Heart left ventricle (tissue), 16 donors: Measurements from ENCODE around the gene EFHD2. TPM values are rescaled to one million over a fixed set of nuclear protein-coding genes. Genes with fewer than 3 reads are reported as not detected.
"Not testable (repeated sequence)": the region's sequence is repeated elsewhere in the genome, so short reads cannot be mapped to it uniquely, and the experiment has no call there.

Experiments
- ATAC-seq, 4 donors: fragments of 200-7000 bp; cut with Tn5 transposase; one replicate each; pipeline ENCODE4 v1.9.1; 2020 to 2022; ENCODE audit warnings: moderate library complexity in 4 of 4, mild to moderate bottlenecking in 3 of 4, moderate number of reproducible peaks in 1 of 4
- DNase-seq, 5 donors: peaks; one replicate each; pipeline ENCODE4 v3.0.0-alpha.2; 2020
- H3K27ac ChIP-seq, 12 donors: fragments of 200-600 bp; sonication (generic) in 4 of 12; one replicate each; pipeline versions ENCODE4 v1.5.0 to v1.8.0; 2016 to 2022; ENCODE audit warnings: mild to moderate bottlenecking in 2 of 12
- H3K27me3 ChIP-seq, 9 donors: fragments of 200-600 bp; sonication (generic) in 2 of 9; one replicate each; pipeline versions ENCODE4 v1.5.1 to v1.8.0; 2016 to 2022; ENCODE audit warnings: mild to moderate bottlenecking in 3 of 9
- H3K36me3 ChIP-seq, 9 donors: fragments of 200-600 bp; sonication (generic) in 2 of 9; one replicate each; pipeline versions ENCODE4 v1.5.0 to v1.8.0; 2018 to 2022; ENCODE audit warnings: mild to moderate bottlenecking in 2 of 9
- H3K4me1 ChIP-seq, 12 donors: fragments of 200-600 bp; sonication (generic) in 4 of 12; one replicate each; pipeline versions ENCODE4 v1.5.0 to v1.8.0; 2016 to 2022; ENCODE audit warnings: mild to moderate bottlenecking in 3 of 12
- H3K4me3 ChIP-seq, 12 donors: fragments of 200-600 bp; sonication (generic) in 4 of 12; one replicate each; pipeline versions ENCODE4 v1.5.0 to v1.8.0; 2017 to 2022; ENCODE audit warnings: mild to moderate bottlenecking in 9 of 12, moderate library complexity in 4 of 12
- H3K9me3 ChIP-seq, 12 donors: fragments of 200-600 bp; sonication (generic) in 4 of 12; one replicate each; pipeline versions ENCODE4 v1.5.0 to v1.8.0; 2016 to 2022; ENCODE audit warnings: mild to moderate bottlenecking in 1 of 12
- CTCF ChIP-seq, 12 donors: fragments of 200-600 bp; sonication (generic) in 4 of 12; IDR thresholded peaks; one replicate each; pipeline versions ENCODE4 v1.5.0 to v1.8.0; 2018 to 2022; ENCODE audit warnings: antibody characterized with exemption in 12 of 12, mild to moderate bottlenecking in 5 of 12
- POLR2A ChIP-seq, 2 donors: fragments of 450-650 bp; IDR thresholded peaks; one replicate each; pipeline ENCODE4 v1.6.1; 2017; ENCODE audit warnings: antibody characterized with exemption in 2 of 2, mild to moderate bottlenecking in 2 of 2, moderate library complexity in 2 of 2
- WGBS, 4 donors: extraction: QIAGEN DNeasy Blood & Tissue Kit in 2 of 4; methylation state at CpG; one replicate each; pipeline versions ENCODE4 v1.1.5 to v1.1.7; 2013 to 2018; 5-methylcytosine and 5-hydroxymethylcytosine counted together
- intact Hi-C, 10 donors: fragments of 100-400 bp; cut with DNase I; formaldehyde crosslinking; loops; one replicate each; pipeline versions ENCODE4 v1.11.1 to v1.14.2; 2022
- polyA plus RNA-seq, 2 donors: library from polyadenylated mRNA; stranded (reverse); fragments of 200-250 nt; gene quantifications; one replicate each; pipeline ENCODE4 v1.2.3, GENCODE V29; 2013
- total RNA-seq, 9 donors: library from RNA; depleted of rRNA in 2 of 9; stranded (reverse); fragments of >200 nt in 2 of 9; fragmentation: NEBNext Ultra II Directional in 3 of 9; extraction: Animal tissue kit (Norgen Biotek cat#: 25700) in 3 of 9; gene quantifications; one replicate each; pipeline versions ENCODE4 v1.1.0 to v1.2.4, GENCODE V29; 2016 to 2023
- donor health status: ischemic (EF 13 %, LVEDD 7.1; RV severe dilation, severe dysfunction).
- donor health status: healthy with polysubstance abuse.
- donor health status: DM: no; HTN: yes; CAD: no.
- donor health status: DM: no; HTN: no; CAD: no.
- donor health status: ischemic (EF 25% LVEDD 6.9; RV normal size, moderate dysfunction).
- donor health status: ischemic (EF 25% LVEDD 5.7; RV mildly dilated, moderate dysfunction).
- donor health status: healthy.
- donor health status: DM: yes; HTN: yes; CAD: no.
- donor health status: ischemic (EF 35%, LVEDD 5.7; RV mildly dilated, moderate dysfunction).
- donor health status: nonischemic (EF 11% LVEDD 7.7; RV severe dilation, severe dysfunction).
- donor health status: DM: yes; HTN: yes; CAD: no.
- donor health status: PGD.
- donor health status: ischemic (EF 29% LVEDD 5.4; RV normal size, mild dysfunction).
- donor health status: nonischemic (EF 23%, LVEDD 6.1; RV moderate dilation, normal function).

Gene EFHD2
- total and polyA plus RNA-seq, 11 donors, result 11.2 to 52.2 (median 15.8) TPM

DNA sequence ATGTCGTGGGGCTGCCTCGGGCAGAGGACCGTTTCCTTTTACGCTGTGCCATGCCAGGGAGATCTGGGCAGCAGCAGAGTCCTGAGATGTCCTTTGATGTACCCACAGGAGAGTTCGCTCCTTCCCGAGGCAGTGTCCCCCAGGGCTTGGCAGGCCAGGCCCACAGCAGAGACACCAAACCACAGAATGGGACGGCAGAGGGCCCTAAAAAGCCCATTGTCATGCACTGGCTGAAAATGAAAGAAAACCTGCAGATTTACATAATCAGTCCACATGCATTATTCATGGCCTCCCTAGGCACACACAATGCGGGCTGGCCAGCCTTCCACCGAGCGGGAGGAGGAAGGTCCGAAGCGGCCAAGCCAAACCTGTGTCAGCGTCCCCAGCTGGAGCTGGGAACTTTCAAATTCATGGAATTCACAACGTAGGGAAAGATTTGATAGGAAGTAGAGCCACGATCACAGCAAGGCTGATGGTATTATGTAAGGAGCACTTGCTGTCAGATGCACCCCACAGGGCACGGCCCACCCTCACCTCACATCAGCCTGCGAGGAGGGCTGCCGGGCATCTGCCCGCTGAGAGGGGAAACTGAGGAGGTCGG lies 25.3 kb upstream of the EFHD2 start:
- intact Hi-C loops, result no loop called here
- no peaks in the 10 kb centered on the region for H3K36me3 ChIP-seq
- peaks cover 0 to 36% (median 0%) of the 10 kb centered on the region in 9 donors for H3K27me3 ChIP-seq
- TF ChIP-seq CTCF (IDR thresholded peaks at IDR 0.05) (no peak), POLR2A (IDR thresholded peaks at IDR 0.05) (no peak)
- ATAC-seq, result peak in 1 of 4 donors; percentile 47
- H3K9me3 ChIP-seq, result no peaks in the 10 kb centered on the region
- WGBS, 4 donors, result 66 to 77% (median 70%) methylated on average over 13 to 20 of the region's 20 CpGs
- DNase-seq, result no peak
- H3K4me3 ChIP-seq, result peak overlapping the region in 1 of 12 donors; percentile 13
- peaks cover 0 to 21% (median 2%) of the 10 kb centered on the region in 12 donors for H3K4me1 ChIP-seq
- H3K27ac ChIP-seq, result no peak overlapping the region

DNA sequence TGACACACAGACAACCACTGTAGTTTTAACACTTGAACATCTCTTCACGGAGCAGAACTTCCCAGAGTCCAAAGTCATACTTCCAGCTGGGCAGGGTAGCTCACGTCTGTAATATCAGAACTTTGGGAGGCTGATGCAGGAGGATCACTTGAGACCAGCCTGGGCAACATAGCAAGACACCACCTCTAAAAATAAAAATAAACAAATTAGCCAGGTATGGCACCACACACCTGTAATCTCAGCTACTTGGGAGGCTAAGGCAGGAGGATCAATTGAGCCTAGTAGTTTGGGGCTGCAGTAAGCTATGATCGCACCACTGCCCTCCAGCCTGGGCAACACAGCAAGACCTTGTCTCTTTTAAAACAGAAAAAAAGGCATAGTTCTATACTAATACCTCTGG lies 24.3 kb upstream of the EFHD2 start:
- WGBS, 4 donors, result 82 to 96% (median 93%) methylated on average over 3 of the region's 3 CpGs
- no peak for DNase-seq
- Histone ChIP-seq H3K9me3 (no peaks in the 10 kb centered on the region), H3K4me3 (no peak overlapping the region), H3K27me3 (peaks cover 0 to 36% (median 0%) of the 10 kb centered on the region in 9 donors), H3K4me1 (peaks cover 0 to 21% (median 2%) of the 10 kb centered on the region in 12 donors), H3K36me3 (no peaks in the 10 kb centered on the region), H3K27ac (no peak overlapping the region)
- TF ChIP-seq POLR2A (IDR thresholded peaks at IDR 0.05), result no peak
- TF ChIP-seq CTCF (IDR thresholded peaks at IDR 0.05), result no peak
- intact Hi-C loops, result no loop called here
- no peak for ATAC-seq

- H3K4me1 ChIP-seq, result peaks cover 0 to 21% (median 2%) of the 10 kb centered on the region in 12 donors
- no peak for TF ChIP-seq POLR2A (IDR thresholded peaks at IDR 0.05)
- no peak for TF ChIP-seq CTCF (IDR thresholded peaks at IDR 0.05)
- peak in 1 of 5 donors; percentile 14 for DNase-seq
- peak in 1 of 4 donors; percentile 30 for ATAC-seq
- H3K9me3 ChIP-seq, result no peaks in the 10 kb centered on the region
- 33 to 53% (median 34%) methylated on average over 17 of the region's 17 CpGs for WGBS, 4 donors
- no peak overlapping the region for H3K27ac ChIP-seq
- H3K4me3 ChIP-seq, result peak overlapping the region in 2 of 12 donors; percentile 12 to 26
- intact Hi-C loops, result no loop called here
- H3K36me3 ChIP-seq, result no peaks in the 10 kb centered on the region
- H3K27me3 ChIP-seq, result peaks cover 0 to 36% (median 0%) of the 10 kb centered on the region in 9 donors
Measured at GRCh38 chr1:15386164-15386749, 23.4 kb upstream of the EFHD2 start.

- WGBS, 4 donors, result 71 to 81% (median 77%) methylated on average over 14 to 15 of the region's 15 CpGs
- Histone ChIP-seq H3K4me3 (no peak overlapping the region), H3K36me3 (no peaks in the 10 kb centered on the region), H3K9me3 (no peaks in the 10 kb centered on the region), H3K27ac (no peak overlapping the region), H3K4me1 (peaks cover 0 to 21% (median 2%) of the 10 kb centered on the region in 12 donors), H3K27me3 (peaks cover 0 to 32% (median 0%) of the 10 kb centered on the region in 9 donors)
- TF ChIP-seq POLR2A (IDR thresholded peaks at IDR 0.05) (no peak), CTCF (IDR thresholded peaks at IDR 0.05) (no peak)
- intact Hi-C loops, result no loop called here
- DNase-seq (no peak), ATAC-seq (no peak)
Measured at GRCh38 chr1:15388201-15388880, 21.3 kb upstream of the EFHD2 start.

DNA sequence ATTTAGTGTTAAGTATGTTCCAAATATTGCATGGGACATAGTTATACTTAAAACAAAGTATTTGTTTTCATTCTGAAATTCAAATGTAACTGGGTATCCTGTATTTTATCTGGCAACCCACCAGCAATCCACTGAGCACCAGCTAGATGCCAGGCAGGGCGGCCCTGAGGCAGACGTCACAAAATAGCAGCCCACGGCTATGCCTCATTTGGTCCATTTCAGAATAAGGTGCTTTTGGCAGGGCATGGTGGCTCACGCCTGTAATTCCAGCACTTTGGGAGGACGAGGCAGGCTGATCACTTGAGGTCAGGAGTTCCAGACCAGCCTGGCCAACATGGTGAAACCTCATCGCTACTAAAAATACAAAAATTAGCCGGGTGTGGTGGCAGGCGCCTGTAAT lies 19.9 kb upstream of the EFHD2 start:
- H3K9me3 ChIP-seq, DNase-seq, ATAC-seq, H3K4me3 ChIP-seq, intact Hi-C loops, H3K36me3 ChIP-seq, H3K27ac ChIP-seq: not testable (repeated sequence)
- peaks cover 0 to 23% (median 0%) of the 10 kb centered on the region in 9 donors for H3K27me3 ChIP-seq
- H3K4me1 ChIP-seq, result peaks cover 0 to 13% (median 0%) of the 10 kb centered on the region in 12 donors
- WGBS, 4 donors, result 92 to 95% (median 95%) methylated on average over 8 of the region's 8 CpGs
